HCEC 1CT (cell line): ENCODE data around the gene EXD3.

Source experiments
- DNase-seq: peaks from one replicate; pipeline ENCODE4 v3.0.0-alpha.2; 2017

Gene EXD3

GRCh38 chr9:137301081-137301947 is 121.6 kb downstream of the EXD3 start:
- DNase-seq = no peak

GRCh38 chr9:137300567-137301080 is 122.3 kb downstream of the EXD3 start:
- DNase-seq = peak; percentile 21

GRCh38 chr9:137299938-137300337 is 123.0 kb downstream of the EXD3 start:
- no peak for DNase-seq

- DNase-seq = no peak
Observed at GRCh38 chr9:137299203-137299565, 123.8 kb downstream of the EXD3 start.

GRCh38 chr9:137298401-137299202 is 124.4 kb downstream of the EXD3 start:
- no peak for DNase-seq

GRCh38 chr9:137297966-137298365 is 125.0 kb downstream of the EXD3 start:
- no peak for DNase-seq

GRCh38 chr9:137296670-137297664 is 126.0 kb downstream of the EXD3 start:
- peak; percentile 37 for DNase-seq

GRCh38 chr9:137295849-137296669 is 126.9 kb downstream of the EXD3 start:
- no peak for DNase-seq

GRCh38 chr9:137295238-137295811 is 127.6 kb downstream of the EXD3 start:
- no peak for DNase-seq

- DNase-seq = peak; percentile 32
Observed at GRCh38 chr9:137294681-137295237, 128.2 kb downstream of the EXD3 start.

GRCh38 chr9:137294091-137294680 is 128.8 kb downstream of the EXD3 start:
- peak; percentile 37 for DNase-seq

GRCh38 chr9:137293482-137294090 is 129.4 kb downstream of the EXD3 start:
- DNase-seq = no peak

GRCh38 chr9:137293094-137293481 is 129.9 kb downstream of the EXD3 start:
- DNase-seq = no peak

GRCh38 chr9:137286975-137287383 is 136.0 kb downstream of the EXD3 start:
- peak; percentile 61 for DNase-seq

- DNase-seq = no peak
Observed at GRCh38 chr9:137281345-137282116, 141.4 kb downstream of the EXD3 start.

GRCh38 chr9:137280474-137281344 is 142.3 kb downstream of the EXD3 start:
- DNase-seq = no peak

- no peak for DNase-seq
Observed at GRCh38 chr9:137279741-137280473, 143.1 kb downstream of the EXD3 start.
